Uterine smooth muscle cell (primary cell): ENCODE data around the gene KLK2. TPM values are rescaled to one million over a fixed set of nuclear protein-coding genes. Genes with fewer than 3 reads are reported as not detected.

Experiments
- total RNA-seq: library from RNA; depleted of rRNA; stranded (reverse); fragments of >200 nt; gene quantifications from 2 replicates; pipeline ENCODE4 v1.2.3, GENCODE V29; 2014

The KLK2 gene
- total RNA-seq: 0.22 TPM in 1 of 2 replicates, not detected in the other

GRCh38 chr19:50873056-50873455 lies at the start of gene KLK2:
KLK2 (plus strand) TSS chr19:50873439; CDS start chr19:50873474, 35 bp downstream.

GRCh38 chr19:50833117-50833801 lies 40.0 kb upstream of the KLK2 start, which contains the start of gene KLK15:
KLK15 (minus strand) TSS chr19:50833574; CDS start chr19:50831492, 2,082 bp downstream.

GRCh38 chr19:50854636-50855410 lies 18.4 kb upstream of the KLK2 start, which contains the start of gene KLK3:
KLK3 (plus strand) TSS chr19:50854915; CDS start chr19:50854956, 41 bp downstream.

GRCh38 chr19:50911206-50912101 lies 38.2 kb downstream of the KLK2 start, which contains the start of gene KLK4:
KLK4 (minus strand) TSS chr19:50911395; CDS start chr19:50910738, 657 bp downstream.

Other genes with a start within 250 kb of the KLK2 start
- 0.11 and 0.25 TPM in 2 replicates for gene SYT3, start 233.6 kb upstream of the KLK2 start, total RNA-seq
- 0.22 TPM in 1 of 2 replicates, not detected in the other for gene C19orf81, start 224.0 kb upstream of the KLK2 start, total RNA-seq
- 13.0 and 26.0 TPM in 2 replicates for gene SHANK1, start 153.6 kb upstream of the KLK2 start, total RNA-seq
- gene CLEC11A, start 150.1 kb upstream of the KLK2 start, total RNA-seq: 79.9 and 87.2 TPM in 2 replicates
- gene GPR32, start 103.0 kb upstream of the KLK2 start, total RNA-seq: not detected in 2 replicates
- gene ACP4, start 83.0 kb upstream of the KLK2 start, total RNA-seq: not detected in 2 replicates
- not detected in 2 replicates for gene KLK1, start 49.7 kb upstream of the KLK2 start, total RNA-seq
- gene KLK15, start 39.9 kb upstream of the KLK2 start, total RNA-seq: not detected in 2 replicates
- gene KLK3, start 18.5 kb upstream of the KLK2 start, total RNA-seq: not detected in 2 replicates
- not detected in 2 replicates for gene KLK4, start 38.0 kb downstream of the KLK2 start, total RNA-seq
- gene KLK5, start 79.6 kb downstream of the KLK2 start, total RNA-seq: not detected in 2 replicates
- not detected in 2 replicates for gene KLK6, start 96.2 kb downstream of the KLK2 start, total RNA-seq
- not detected in 2 replicates for gene KLK7, start 110.5 kb downstream of the KLK2 start, total RNA-seq
- not detected in 2 replicates for gene KLK8, start 128.2 kb downstream of the KLK2 start, total RNA-seq
- gene KLK10, start 146.3 kb downstream of the KLK2 start, total RNA-seq: not detected in 2 replicates
- not detected in 2 replicates for gene KLK11, start 153.2 kb downstream of the KLK2 start, total RNA-seq
- gene KLK12, start 161.6 kb downstream of the KLK2 start, total RNA-seq: not detected in 2 replicates
- gene KLK13, start 191.7 kb downstream of the KLK2 start, total RNA-seq: not detected in 2 replicates
- not detected in 2 replicates for gene KLK14, start 209.4 kb downstream of the KLK2 start, total RNA-seq
- 9.5 and 11.1 TPM in 2 replicates for gene CTU1, start 235.0 kb downstream of the KLK2 start, total RNA-seq